NCI-H226 (cell line): ENCODE results near the gene SLC23A2.
"Not testable (repeated sequence)": the region's sequence is repeated elsewhere in the genome, so short reads cannot be mapped to it uniquely, and the experiment has no call there.

ENCODE experiments used
- DNase-seq: peaks from one replicate; pipeline ENCODE4 v3.0.0-alpha.2; 2015

The SLC23A2 gene

GRCh38 chr20:4871486-4871885 lies 129.8 kb downstream of the SLC23A2 start:
- DNase-seq, result no peak

- no peak for DNase-seq
Measured at GRCh38 chr20:4870906-4871305, 130.4 kb downstream of the SLC23A2 start.

- DNase-seq, result no peak
Measured at GRCh38 chr20:4869290-4870193, 131.8 kb downstream of the SLC23A2 start.

- DNase-seq, result no peak
Measured at GRCh38 chr20:4867051-4867450, 134.3 kb downstream of the SLC23A2 start.

- no peak for DNase-seq
Measured at GRCh38 chr20:4866429-4866828, 134.9 kb downstream of the SLC23A2 start.

GRCh38 chr20:4864311-4864752 lies 137.0 kb downstream of the SLC23A2 start:
- DNase-seq, result no peak

GRCh38 chr20:4862661-4863060 lies 138.6 kb downstream of the SLC23A2 start:
- DNase-seq, result no peak

- DNase-seq, result no peak
Measured at GRCh38 chr20:4861961-4862360, 139.3 kb downstream of the SLC23A2 start.

GRCh38 chr20:4858000-4858399 lies 143.3 kb downstream of the SLC23A2 start:
- no peak for DNase-seq

GRCh38 chr20:4856022-4856755 lies 145.1 kb downstream of the SLC23A2 start:
- no peak for DNase-seq

GRCh38 chr20:4855555-4855954 lies 145.8 kb downstream of the SLC23A2 start:
- DNase-seq, result no peak

- no peak for DNase-seq
Measured at GRCh38 chr20:4855097-4855496, 146.2 kb downstream of the SLC23A2 start.

GRCh38 chr20:4854561-4854901 lies 146.8 kb downstream of the SLC23A2 start:
- DNase-seq, result no peak

- DNase-seq, result no peak
Measured at GRCh38 chr20:4853757-4854560, 147.4 kb downstream of the SLC23A2 start.

GRCh38 chr20:4853004-4853403 lies 148.3 kb downstream of the SLC23A2 start:
- DNase-seq, result no peak

- DNase-seq, result no peak
Measured at GRCh38 chr20:4850960-4851359, 150.3 kb downstream of the SLC23A2 start.

- DNase-seq, result not testable (repeated sequence)
Measured at GRCh38 chr20:4848829-4849228, 152.5 kb downstream of the SLC23A2 start.

- no peak for DNase-seq
Measured at GRCh38 chr20:4848041-4848440, 153.3 kb downstream of the SLC23A2 start.

GRCh38 chr20:4846821-4847220 lies 154.5 kb downstream of the SLC23A2 start:
- DNase-seq, result no peak

GRCh38 chr20:4844751-4845465 lies 156.4 kb downstream of the SLC23A2 start:
- no peak for DNase-seq

- no peak for DNase-seq
Measured at GRCh38 chr20:4844325-4844724, 157.0 kb downstream of the SLC23A2 start.

GRCh38 chr20:4840801-4841200 lies 160.5 kb downstream of the SLC23A2 start:
- DNase-seq, result no peak

GRCh38 chr20:4838526-4838925 lies 162.8 kb downstream of the SLC23A2 start:
- DNase-seq, result no peak
